Measurements from ENCODE around the gene KCTD12.

DNA sequence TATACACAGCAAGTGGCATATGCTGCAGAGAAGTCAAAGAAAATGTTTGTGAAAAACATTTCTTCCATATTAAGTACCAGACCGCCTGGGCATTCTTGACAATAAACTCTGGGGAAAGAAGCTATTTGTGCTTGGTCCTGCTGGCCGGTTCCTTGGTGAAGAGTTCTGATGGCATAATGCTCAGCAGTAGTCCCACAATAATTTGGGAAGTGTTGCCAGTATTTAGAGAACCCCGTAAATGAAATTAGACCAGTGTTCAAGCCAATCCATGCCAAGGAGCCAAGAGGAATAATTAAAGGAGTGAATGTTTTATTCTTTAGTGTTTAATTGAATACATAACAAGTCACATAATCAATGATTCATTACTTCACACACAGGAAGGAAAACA lies 6.3 kb downstream of the KCTD12 start:
- TF ChIP-seq, protein P1, sequence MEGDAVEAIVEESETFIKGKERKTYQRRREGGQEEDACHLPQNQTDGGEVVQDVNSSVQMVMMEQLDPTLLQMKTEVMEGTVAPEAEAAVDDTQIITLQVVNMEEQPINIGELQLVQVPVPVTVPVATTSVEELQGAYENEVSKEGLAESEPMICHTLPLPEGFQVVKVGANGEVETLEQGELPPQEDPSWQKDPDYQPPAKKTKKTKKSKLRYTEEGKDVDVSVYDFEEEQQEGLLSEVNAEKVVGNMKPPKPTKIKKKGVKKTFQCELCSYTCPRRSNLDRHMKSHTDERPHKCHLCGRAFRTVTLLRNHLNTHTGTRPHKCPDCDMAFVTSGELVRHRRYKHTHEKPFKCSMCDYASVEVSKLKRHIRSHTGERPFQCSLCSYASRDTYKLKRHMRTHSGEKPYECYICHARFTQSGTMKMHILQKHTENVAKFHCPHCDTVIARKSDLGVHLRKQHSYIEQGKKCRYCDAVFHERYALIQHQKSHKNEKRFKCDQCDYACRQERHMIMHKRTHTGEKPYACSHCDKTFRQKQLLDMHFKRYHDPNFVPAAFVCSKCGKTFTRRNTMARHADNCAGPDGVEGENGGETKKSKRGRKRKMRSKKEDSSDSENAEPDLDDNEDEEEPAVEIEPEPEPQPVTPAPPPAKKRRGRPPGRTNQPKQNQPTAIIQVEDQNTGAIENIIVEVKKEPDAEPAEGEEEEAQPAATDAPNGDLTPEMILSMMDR (IDR thresholded peaks at IDR 0.05; ENCODE audit: insufficient read depth, low read length): no peak
- no peak for TF ChIP-seq GABPA (IDR thresholded peaks at IDR 0.05; ENCODE audit: low read depth)
- TF ChIP-seq, protein P2, sequence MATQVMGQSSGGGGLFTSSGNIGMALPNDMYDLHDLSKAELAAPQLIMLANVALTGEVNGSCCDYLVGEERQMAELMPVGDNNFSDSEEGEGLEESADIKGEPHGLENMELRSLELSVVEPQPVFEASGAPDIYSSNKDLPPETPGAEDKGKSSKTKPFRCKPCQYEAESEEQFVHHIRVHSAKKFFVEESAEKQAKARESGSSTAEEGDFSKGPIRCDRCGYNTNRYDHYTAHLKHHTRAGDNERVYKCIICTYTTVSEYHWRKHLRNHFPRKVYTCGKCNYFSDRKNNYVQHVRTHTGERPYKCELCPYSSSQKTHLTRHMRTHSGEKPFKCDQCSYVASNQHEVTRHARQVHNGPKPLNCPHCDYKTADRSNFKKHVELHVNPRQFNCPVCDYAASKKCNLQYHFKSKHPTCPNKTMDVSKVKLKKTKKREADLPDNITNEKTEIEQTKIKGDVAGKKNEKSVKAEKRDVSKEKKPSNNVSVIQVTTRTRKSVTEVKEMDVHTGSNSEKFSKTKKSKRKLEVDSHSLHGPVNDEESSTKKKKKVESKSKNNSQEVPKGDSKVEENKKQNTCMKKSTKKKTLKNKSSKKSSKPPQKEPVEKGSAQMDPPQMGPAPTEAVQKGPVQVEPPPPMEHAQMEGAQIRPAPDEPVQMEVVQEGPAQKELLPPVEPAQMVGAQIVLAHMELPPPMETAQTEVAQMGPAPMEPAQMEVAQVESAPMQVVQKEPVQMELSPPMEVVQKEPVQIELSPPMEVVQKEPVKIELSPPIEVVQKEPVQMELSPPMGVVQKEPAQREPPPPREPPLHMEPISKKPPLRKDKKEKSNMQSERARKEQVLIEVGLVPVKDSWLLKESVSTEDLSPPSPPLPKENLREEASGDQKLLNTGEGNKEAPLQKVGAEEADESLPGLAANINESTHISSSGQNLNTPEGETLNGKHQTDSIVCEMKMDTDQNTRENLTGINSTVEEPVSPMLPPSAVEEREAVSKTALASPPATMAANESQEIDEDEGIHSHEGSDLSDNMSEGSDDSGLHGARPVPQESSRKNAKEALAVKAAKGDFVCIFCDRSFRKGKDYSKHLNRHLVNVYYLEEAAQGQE (IDR thresholded peaks at IDR 0.05; ENCODE audit: insufficient replicate concordance, low read depth): no peak

Data from HL-60 (cell line).